GM12878 (cell line): ENCODE results near the gene JAG1. TPM values are rescaled to one million over a fixed set of nuclear protein-coding genes. Genes with fewer than 3 reads are reported as not detected.

Source experiments
- ATAC-seq: fragments of 200-7000 bp; cut with Tn5 transposase; 3 replicates; pipeline ENCODE4 v1.9.1; 2020; ENCODE audit warnings: mild to moderate bottlenecking, moderate library complexity
- BruUV-seq: library from RNA; stranded (reverse); fragments of 400-500 nt; replicated peaks from 2 replicates; lab custom pipeline; 2021; lab: Mats Ljungman, UMichigan
- CTCF ChIA-PET: fragments of 300-600 bp; sonication (Branson Sonifier 250); formaldehyde crosslinking; extraction: SDS; loops from one replicate; lab custom pipeline; 2021; ENCODE audit warnings: inconsistent platforms; lab: Yijun Ruan, JAX
- POLR2A ChIA-PET: fragments of 350-600 bp; formaldehyde crosslinking; extraction: SDS; loops from one replicate; lab custom pipeline; 2021; ENCODE audit warnings: inconsistent platforms; lab: Charles Lee
- RAD21 ChIA-PET: fragments of 300-600 bp; sonication (Branson Sonifier 250); formaldehyde crosslinking; loops from one replicate; lab custom pipeline; 2023; ENCODE audit warnings: antibody characterized with exemption; ENCODE audit not compliant: unreplicated experiment; lab: Charles Lee
- SMC1A ChIA-PET: fragments of 300-600 bp; sonication (Branson Sonifier 250); formaldehyde crosslinking; loops from one replicate; lab custom pipeline; 2023; ENCODE audit not compliant: unreplicated experiment, uncharacterized antibody; lab: Charles Lee
- DNase-seq: peaks from one replicate; pipeline ENCODE4 v3.0.0-alpha.2; 2011; ENCODE audit warnings: low read depth, low spot score
- FAIRE-seq: peaks from 3 replicates; lab custom pipeline; 2011; peaks lifted over from hg19 to GRCh38; lab: Jason Lieb, UNC
- H2AFZ ChIP-seq: 2 replicates; pipeline ENCODE4 v1.6.0; 2011; ENCODE audit warnings: low read depth, low read length, control low read depth; ENCODE audit not compliant: control insufficient read depth
- H3K27ac ChIP-seq: 2 replicates; pipeline ENCODE4 v1.5.1; 2011; ENCODE audit warnings: control low read depth; ENCODE audit not compliant: control insufficient read depth, insufficient read depth
- H3K27me3 ChIP-seq, 2 experiments: replicated peaks in 1 of 2; 2 replicates each; pipeline versions ENCODE4 v1.6.0 to v1.6.1; 2011; ENCODE audit warnings: low read length in 1 of 2; ENCODE audit not compliant: control insufficient read depth in 2 of 2, insufficient read depth in 2 of 2
- H3K36me3 ChIP-seq, 2 experiments: 2 replicates each; pipeline ENCODE4 v1.5.1; 2011; ENCODE audit warnings: low read length in 1 of 2; ENCODE audit not compliant: control insufficient read depth in 2 of 2, insufficient read depth in 2 of 2
- H3K4me1 ChIP-seq: 2 replicates; pipeline ENCODE4 v1.6.1; 2011; ENCODE audit warnings: mild to moderate bottlenecking, low read length, moderate library complexity, mixed read lengths; ENCODE audit not compliant: control insufficient read depth, insufficient read depth
- H3K4me2 ChIP-seq: 2 replicates; pipeline ENCODE4 v1.6.0; 2011; ENCODE audit warnings: control low read depth; ENCODE audit not compliant: control insufficient read depth, insufficient read depth
- H3K4me3 ChIP-seq: fragments of 200-600 bp; sonication (generic); 2 replicates; pipeline ENCODE4 v1.5.1; 2016
- H3K79me2 ChIP-seq: 2 replicates; pipeline ENCODE4 v1.6.0; 2011; ENCODE audit warnings: low read length; ENCODE audit not compliant: control insufficient read depth, insufficient read depth
- H3K9ac ChIP-seq: 2 replicates; pipeline ENCODE4 v1.8.0; 2011; ENCODE audit warnings: low read length, control low read depth, mixed read lengths; ENCODE audit not compliant: control insufficient read depth, insufficient read depth
- H3K9me3 ChIP-seq: replicated peaks from 3 replicates; pipeline ENCODE4 v1.5.1; 2011; ENCODE audit warnings: mild to moderate bottlenecking, low read length; ENCODE audit not compliant: control insufficient read depth, insufficient read depth
- H4K20me1 ChIP-seq: 2 replicates; pipeline ENCODE4 v1.6.0; 2011; ENCODE audit not compliant: control insufficient read depth, insufficient read depth
- BCL11A ChIP-seq: IDR thresholded peaks from 2 replicates; pipeline ENCODE4 v1.6.1; 2011; ENCODE audit warnings: low read depth, low read length
- CHD4 ChIP-seq: fragments of 200-600 bp; sonication (generic); IDR thresholded peaks from 2 replicates; pipeline ENCODE4 v1.6.1; 2016; ENCODE audit warnings: mild to moderate bottlenecking
- EED ChIP-seq: sonication (generic); IDR thresholded peaks from 2 replicates; pipeline ENCODE4 v1.6.1; 2016; ENCODE audit warnings: antibody characterized with exemption, low read depth
- FOS ChIP-seq: IDR thresholded peaks from 3 replicates; pipeline ENCODE4 v1.6.1; 2011; ENCODE audit warnings: borderline replicate concordance; ENCODE audit not compliant: insufficient read length; ENCODE audit errors: extremely low read depth
- HDAC2 ChIP-seq: fragments of 200-600 bp; sonication (generic); IDR thresholded peaks from 2 replicates; pipeline ENCODE4 v1.6.1; 2017
- JUND ChIP-seq: IDR thresholded peaks from 2 replicates; pipeline ENCODE4 v1.6.1; 2012; ENCODE audit warnings: low read depth, mild to moderate bottlenecking, low read length, improper control_type of control experiment, moderate library complexity
- MTA2 ChIP-seq: fragments of 450-650 bp; IDR thresholded peaks from 2 replicates; pipeline ENCODE4 v1.6.1; 2016; ENCODE audit warnings: low read depth, mild to moderate bottlenecking, moderate library complexity
- NR2C1 ChIP-seq: fragments of 450-650 bp; IDR thresholded peaks from 2 replicates; pipeline ENCODE4 v1.6.1; 2017; ENCODE audit warnings: antibody characterized with exemption, mild to moderate bottlenecking, moderate library complexity
- POLR2AphosphoS2 ChIP-seq: IDR thresholded peaks from 2 replicates; pipeline ENCODE4 v1.6.1; 2011; ENCODE audit warnings: low read depth, mild to moderate bottlenecking, low read length, improper control_type of control experiment, moderate library complexity
- POU2F2 ChIP-seq: IDR thresholded peaks from 3 replicates; pipeline ENCODE4 v1.6.1; 2011; ENCODE audit warnings: low read depth, mild to moderate bottlenecking, low read length, borderline replicate concordance
- RBBP5 ChIP-seq: fragments of 200-600 bp; sonication (generic); conservative IDR thresholded peaks from 2 replicates; pipeline ENCODE4 v1.6.1; 2016
- SIN3A ChIP-seq: IDR thresholded peaks from 2 replicates; pipeline ENCODE4 v1.6.1; 2012; ENCODE audit warnings: low read depth, low read length, improper control_type of control experiment
- SMC3 ChIP-seq: IDR thresholded peaks from 2 replicates; pipeline ENCODE4 v1.6.1; 2011; ENCODE audit warnings: low read length, improper control_type of control experiment, borderline replicate concordance
- SP1 ChIP-seq: IDR thresholded peaks from one replicate; pipeline ENCODE4 v1.6.1; 2011; ENCODE audit warnings: low read depth, low read length
- TAF1 ChIP-seq: IDR thresholded peaks from 2 replicates; pipeline ENCODE4 v1.6.1; 2011; ENCODE audit warnings: mild to moderate bottlenecking, low read depth, low read length, borderline replicate concordance
- YY1 ChIP-seq: IDR thresholded peaks from 2 replicates; pipeline ENCODE4 v1.6.1; 2011; ENCODE audit warnings: low read depth, mild to moderate bottlenecking, low read length
- ZBTB40 ChIP-seq: fragments of 450-650 bp; IDR thresholded peaks from 2 replicates; pipeline ENCODE4 v1.6.1; 2016; ENCODE audit warnings: mild to moderate bottlenecking, moderate library complexity, borderline replicate concordance
- ZNF592 ChIP-seq: fragments of 450-650 bp; IDR thresholded peaks from 2 replicates; pipeline ENCODE4 v1.6.1; 2017; ENCODE audit warnings: mild to moderate bottlenecking, moderate library complexity
- ZNF622 ChIP-seq: fragments of 450-650 bp; IDR thresholded peaks from 2 replicates; pipeline ENCODE4 v1.6.1; 2017; ENCODE audit warnings: mild to moderate bottlenecking, inconsistent platforms
- WGBS: methylation state at CpG from one replicate; pipeline ENCODE4 v1.1.6; 2016; ENCODE audit warnings: low lambda C conversion rate; ENCODE audit not compliant: insufficient replicate concordance, insufficient coverage; ENCODE audit errors: missing lambda C conversion rate; 5-methylcytosine and 5-hydroxymethylcytosine counted together
- in situ Hi-C: fragments of 300-500 bp; cut with MboI; formaldehyde crosslinking; loops from 9 replicates; pipeline ENCODE4 v1.14.3; 2018; ENCODE audit warnings: mixed read lengths
- intact Hi-C: fragments of 100-400 bp; cut with micrococcal nuclease; formaldehyde crosslinking; loops from one replicate; pipeline ENCODE4 v1.14.2; 2022; ENCODE audit not compliant: unreplicated experiment
- polyA plus RNA-seq, 11 experiments: library from polyadenylated mRNA; depleted of rRNA in 4 of 11; unstranded in 6 of 11; stranded (reverse) in 5 of 11; fragments of >200 nt; fragmentation: Nextera tagmentation in 4 of 11; fragmentation: Illumina TruSeq in 1 of 11; extraction: Ambion mirVana in 4 of 11; extraction: Trizol in 1 of 11; gene quantifications; 1 replicate in 1 of 11; 2 replicates in 10 of 11; pipeline versions ENCODE4 v1.2.1 to v1.2.3, GENCODE V29; 2011 to 2016; ENCODE audit warnings: inconsistent platforms in 2 of 11, missing spikeins in 2 of 11, low read depth in 1 of 11
- total RNA-seq, 4 experiments: library from RNA; depleted of rRNA in 3 of 4; stranded (reverse); fragments of >200 nt in 3 of 4; fragmentation: Illumina TruSeq in 1 of 4; extraction: Trizol in 1 of 4; gene quantifications; 2 replicates each; pipeline versions ENCODE4 v1.2.1 to v1.2.3, GENCODE V29; 2013 to 2021

JAG1 gene
- total and polyA plus RNA-seq, 10 of the 15 experiments (the other 5 are each of a cell fraction or from before 2014, with no cell fraction given), result 0.66 to 6.9 (median 1.8) TPM

- CTCF ChIA-PET, result interaction anchor here (0.8 to 1.6 kb wide), 4 partner anchors 9 to 91 kb away, joined by 3 to 5 read pairs (median 4); no protein-coding TSS in a partner anchor
- ATAC-seq (no peak), FAIRE-seq (no peak)
Measured at GRCh38 chr20:10604865-10605440, 68.8 kb downstream of the JAG1 start.

More at GRCh38 chr20:10604865-10605440, 68.8 kb downstream of the JAG1 start:
- in situ Hi-C loops, result no loop called here
- H3K4me3 ChIP-seq, result no peak overlapping the region
- no peak overlapping the region for H3K9ac ChIP-seq
- no peaks in the 10 kb centered on the region for H3K27me3 ChIP-seq
- intact Hi-C loops, result no loop called here
- H3K36me3 ChIP-seq, result peaks cover 2 to 4% of the 10 kb centered on the region in 2 experiments; a peak in 2 of 4 replicates
- ChIA-PET RAD21 (interaction anchor here (0.5 kb wide), 1 partner anchor 128 kb away, joined by 3 read pairs; no protein-coding TSS in a partner anchor), SMC1A (interaction anchor here (0.7 to 1.3 kb wide), 2 partner anchors 10 to 289 kb away, joined by 3 to 5 read pairs; no protein-coding TSS in a partner anchor), POLR2A (no interaction called here)
- no peak for DNase-seq
- 94% methylated on average over 2 of the region's 2 CpGs for WGBS
- BruUV-seq, result no TSS peak
- no peaks in the 10 kb centered on the region for H3K9me3 ChIP-seq
- H3K27ac ChIP-seq, result no peak overlapping the region
- no peaks in the 10 kb centered on the region for H3K4me1 ChIP-seq
- no peak overlapping the region for H3K4me2 ChIP-seq
- H4K20me1 ChIP-seq, result no peaks in the 10 kb centered on the region
- no peaks in the 10 kb centered on the region for H3K79me2 ChIP-seq
- H2AFZ ChIP-seq, result no peak overlapping the region
- no peak for TF ChIP-seq TAF1
- no peak for TF ChIP-seq SMC3
- no peak for TF ChIP-seq POLR2AphosphoS2
- TF ChIP-seq RBBP5, result no peak
- TF ChIP-seq POU2F2, result no peak
- no peak for TF ChIP-seq FOS
- no peak for TF ChIP-seq MTA2
- TF ChIP-seq EED, result no peak
- TF ChIP-seq SP1, result no peak
- no peak for TF ChIP-seq NR2C1
- TF ChIP-seq ZNF592, result no peak
- TF ChIP-seq ZBTB40, result no peak
- TF ChIP-seq CHD4, result no peak
- no peak for TF ChIP-seq HDAC2
- TF ChIP-seq ZNF622, result no peak
- no peak for TF ChIP-seq YY1
- TF ChIP-seq JUND, result no peak
- TF ChIP-seq BCL11A, result no peak
- TF ChIP-seq SIN3A, result no peak
- TF ChIP-seq, all 136 proteins: peak for 0
